ENCODE measurements around the gene ARID3C.

The ARID3C gene, protein sequence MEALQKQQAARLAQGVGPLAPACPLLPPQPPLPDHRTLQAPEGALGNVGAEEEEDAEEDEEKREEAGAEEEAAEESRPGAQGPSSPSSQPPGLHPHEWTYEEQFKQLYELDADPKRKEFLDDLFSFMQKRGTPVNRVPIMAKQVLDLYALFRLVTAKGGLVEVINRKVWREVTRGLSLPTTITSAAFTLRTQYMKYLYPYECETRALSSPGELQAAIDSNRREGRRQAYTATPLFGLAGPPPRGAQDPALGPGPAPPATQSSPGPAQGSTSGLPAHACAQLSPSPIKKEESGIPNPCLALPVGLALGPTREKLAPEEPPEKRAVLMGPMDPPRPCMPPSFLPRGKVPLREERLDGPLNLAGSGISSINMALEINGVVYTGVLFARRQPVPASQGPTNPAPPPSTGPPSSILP

DNA sequence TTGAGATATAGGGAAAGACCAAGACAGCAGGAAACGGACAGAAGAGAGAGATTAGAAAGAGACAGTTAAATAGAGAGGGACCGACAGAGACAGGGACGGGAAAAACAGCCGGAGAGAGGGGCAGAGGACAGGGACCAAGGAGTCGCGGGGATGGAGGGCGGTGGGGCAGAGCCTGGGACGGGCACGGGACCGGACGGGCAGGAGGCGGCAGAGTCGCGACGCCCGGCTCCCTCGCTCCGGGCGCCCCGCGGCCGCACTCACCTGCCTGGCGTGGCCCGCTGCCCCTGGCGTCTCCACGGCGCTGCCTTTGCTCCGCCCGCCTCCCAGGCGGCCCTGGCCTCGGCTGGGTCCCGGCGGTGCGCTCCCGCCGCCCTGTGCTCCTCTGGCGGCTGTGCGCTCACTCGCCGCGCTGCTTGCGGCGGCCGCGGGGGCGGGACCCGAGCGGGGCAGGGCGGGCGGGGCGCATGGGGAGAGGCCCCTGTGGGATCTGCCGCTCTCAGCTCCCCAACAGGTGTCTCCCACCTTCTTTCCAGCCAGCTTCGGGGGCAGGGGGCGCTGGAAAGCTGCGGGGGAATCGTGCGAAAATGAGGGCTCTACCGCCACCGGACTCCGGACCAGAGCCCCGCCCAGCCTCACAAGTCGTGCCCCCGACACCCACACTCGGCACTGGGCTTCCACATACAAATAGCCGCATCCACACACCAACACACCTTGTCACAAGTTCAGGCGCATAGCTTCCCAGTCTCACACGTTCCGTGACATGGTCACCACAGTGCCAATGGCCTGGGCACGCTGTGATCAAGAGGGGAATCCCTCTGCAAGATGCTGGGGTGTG is at the start of gene ARID3C:
TSS of gene ARID3C (minus strand) at position 411 of the 835 bp plus-strand sequence. CDS start 1,052 bp downstream, outside the sequence.
- no peak for DNase-seq

DNA sequence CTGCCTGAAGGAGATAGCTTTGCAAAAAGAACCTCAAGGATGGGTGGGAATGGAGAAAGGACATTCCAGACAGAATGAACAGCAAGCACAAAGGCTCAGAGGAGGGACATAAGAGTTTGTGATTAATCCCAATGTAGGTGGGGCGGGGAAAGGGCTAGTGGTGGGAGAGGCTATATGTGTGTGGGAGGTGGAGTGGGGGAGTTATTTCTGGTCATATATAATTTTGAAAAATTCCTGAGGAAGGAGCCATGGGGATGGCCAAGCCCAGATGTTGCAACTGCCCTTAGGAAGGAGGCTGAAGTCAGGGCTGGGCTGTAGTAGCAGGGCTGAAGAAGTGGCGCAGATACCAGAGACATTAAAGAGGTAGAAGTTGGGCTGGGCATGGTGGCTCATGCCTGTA is 47.0 kb upstream of the ARID3C start:
- DNase-seq = no peak

DNA sequence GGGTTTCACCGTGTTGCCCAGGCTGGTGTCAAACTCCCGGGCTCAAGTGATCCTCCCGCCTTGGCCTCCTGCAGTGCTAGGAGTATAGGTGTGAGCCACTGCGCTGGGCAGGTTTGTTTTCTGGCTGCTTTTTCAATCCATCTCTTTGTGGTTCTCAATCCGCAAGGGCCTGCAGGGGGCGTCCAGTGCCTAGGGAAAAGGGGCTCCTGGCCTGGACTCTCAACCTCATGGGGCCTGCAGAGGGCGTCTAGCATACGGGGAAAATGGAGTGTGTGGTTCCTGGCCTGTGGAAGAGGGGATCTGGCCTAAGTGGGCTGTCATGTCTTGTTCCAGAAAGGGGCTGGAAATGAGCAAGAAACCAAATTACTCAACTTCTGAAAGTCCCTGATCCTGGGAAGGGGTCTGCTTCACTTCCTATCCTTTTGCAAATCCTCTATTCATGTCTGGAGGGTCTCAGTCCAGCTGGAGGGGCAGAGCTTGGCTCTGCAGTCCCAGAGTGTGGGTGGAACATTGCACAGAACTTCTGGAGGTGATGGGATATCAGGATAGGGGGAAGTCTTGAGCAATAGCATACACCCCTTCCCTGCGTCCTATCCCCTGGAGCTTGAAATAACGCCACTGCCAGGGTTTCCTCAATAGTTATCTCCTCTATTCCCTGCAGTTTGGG is 46.3 kb upstream of the ARID3C start:
- peak; percentile 34 for DNase-seq

DNA sequence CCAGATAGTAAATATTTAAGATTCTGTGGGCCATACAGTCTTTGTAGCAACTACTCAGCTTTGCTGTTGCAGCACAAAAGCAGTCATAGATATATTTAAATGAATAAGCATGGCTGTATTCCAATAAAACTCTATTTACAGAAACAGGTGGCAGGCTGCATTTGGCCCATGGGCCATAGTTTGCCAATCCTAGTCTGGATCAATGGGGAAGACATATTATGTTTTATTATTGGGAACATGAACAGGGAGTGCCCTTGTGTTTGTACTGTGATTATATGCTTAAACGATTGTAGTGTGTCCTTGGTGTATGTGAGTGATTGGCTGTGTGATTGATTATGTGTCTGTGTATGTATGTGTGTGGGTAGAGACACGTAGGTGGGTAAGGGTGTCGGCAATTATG is 45.6 kb upstream of the ARID3C start:
- no peak for DNase-seq

DNA sequence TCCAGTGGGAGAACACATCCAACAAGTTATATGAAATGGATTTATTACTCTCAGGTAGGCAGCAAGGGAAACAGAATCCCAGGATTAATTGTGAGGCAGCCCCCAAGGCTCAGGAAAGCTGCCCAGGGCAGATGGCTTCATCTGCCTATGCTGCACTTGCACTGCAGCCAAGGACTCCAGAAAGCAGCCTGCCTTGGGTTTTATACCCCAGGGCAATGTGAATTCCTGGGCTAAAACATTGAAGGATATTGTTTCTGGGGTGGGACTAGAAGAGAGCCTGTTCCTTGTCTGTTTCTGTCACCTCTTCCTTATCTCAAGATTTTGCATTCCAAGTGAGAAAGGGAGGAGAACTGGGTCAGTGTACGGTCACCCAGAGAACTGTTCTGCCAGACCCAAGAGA is 42.4 kb upstream of the ARID3C start:
- DNase-seq = no peak

DNA sequence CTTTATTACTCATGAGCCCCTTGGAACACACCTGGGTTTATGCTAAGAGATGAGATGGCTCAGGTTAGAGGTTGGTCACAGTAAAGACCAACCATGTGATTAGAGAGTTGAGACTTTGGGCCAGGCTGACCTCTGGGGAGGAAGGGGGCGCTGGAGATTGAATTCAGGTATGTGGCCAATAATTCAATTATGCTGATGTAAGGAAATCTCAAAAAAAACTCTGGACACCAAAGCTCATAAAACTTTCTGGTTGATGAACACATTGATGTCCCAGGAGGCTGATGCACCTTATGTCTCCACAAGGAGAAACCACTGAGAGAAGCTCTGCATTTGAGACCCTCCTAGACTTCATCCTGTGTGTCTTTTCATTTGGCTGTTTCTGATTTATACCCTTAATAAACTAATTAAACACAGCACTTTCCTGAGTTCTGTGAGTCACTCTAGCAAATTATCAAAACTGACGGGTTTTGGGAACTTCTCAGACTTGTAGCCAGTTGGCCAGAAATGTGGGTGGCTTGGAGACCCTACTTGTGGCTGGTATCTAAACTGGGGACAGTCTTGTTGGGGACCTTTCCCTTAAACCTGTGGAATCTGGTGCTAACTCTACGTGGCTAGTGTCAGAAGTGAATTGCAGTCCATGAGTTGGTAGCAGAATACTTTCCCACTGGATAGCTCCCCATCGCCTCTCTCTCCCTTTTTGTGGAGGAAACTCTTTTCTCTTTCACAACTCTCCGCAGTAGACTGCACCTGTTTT is 41.1 kb upstream of the ARID3C start:
- DNase-seq = no peak

DNA sequence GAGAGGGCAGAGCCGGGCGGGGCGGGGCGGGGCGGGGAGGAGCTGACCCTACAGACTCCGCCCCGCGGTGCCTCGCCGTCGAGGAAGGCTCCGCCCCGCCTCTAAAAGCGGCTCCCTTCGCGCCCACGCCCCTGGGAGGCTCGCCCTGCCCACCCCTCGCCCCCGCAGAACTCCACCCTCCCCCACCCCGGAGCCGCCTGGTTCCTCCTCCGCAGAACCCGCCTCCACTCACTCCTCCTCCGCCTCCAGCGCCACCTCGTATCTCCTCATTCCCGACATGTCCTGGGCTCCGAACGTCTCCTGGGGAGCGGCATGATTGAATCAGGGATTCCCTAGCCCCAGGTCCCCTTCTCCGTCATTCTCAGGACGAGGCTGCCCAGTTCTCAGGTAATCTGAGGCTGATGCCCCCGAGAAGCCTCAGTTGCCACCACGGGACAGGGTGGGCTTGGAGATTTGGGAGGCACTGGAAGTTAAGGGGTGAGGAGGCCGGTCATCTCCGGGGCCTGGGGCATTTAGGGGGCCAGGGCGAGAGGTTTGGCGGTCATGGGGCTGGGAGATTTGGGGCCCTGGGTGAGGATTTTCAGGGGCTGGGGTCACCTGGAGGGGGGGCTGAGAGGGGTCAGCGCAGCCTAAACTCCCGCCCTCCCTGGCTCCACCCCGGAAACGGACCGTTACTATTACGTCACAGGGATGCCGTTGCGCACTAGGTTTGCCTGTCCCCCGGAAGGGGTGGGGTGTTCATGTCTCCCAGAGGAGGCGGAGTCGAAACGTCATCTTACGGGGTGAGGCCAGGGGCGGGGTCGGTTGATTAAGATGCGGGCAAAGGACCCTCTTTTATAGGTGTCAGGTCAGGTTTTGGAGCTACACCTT is 36.8 kb upstream of the ARID3C start:
- DNase-seq = peak; percentile 50

DNA sequence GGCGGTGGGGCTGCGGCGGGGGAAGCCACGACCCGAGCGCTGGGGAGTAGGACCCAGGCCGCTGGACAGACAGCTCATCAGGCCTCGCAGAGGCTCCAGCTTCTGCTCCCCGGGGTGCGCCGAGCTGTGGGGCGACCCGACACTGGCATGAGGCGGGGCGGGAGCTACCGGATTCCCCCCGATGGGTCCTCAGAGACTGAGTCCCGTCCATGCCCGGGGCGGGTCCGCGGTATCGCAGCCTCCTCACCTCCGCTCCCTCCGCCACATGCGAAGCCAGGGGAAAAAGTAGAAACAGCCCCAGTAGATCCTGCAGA is 36.2 kb upstream of the ARID3C start:
- DNase-seq = no peak

DNA sequence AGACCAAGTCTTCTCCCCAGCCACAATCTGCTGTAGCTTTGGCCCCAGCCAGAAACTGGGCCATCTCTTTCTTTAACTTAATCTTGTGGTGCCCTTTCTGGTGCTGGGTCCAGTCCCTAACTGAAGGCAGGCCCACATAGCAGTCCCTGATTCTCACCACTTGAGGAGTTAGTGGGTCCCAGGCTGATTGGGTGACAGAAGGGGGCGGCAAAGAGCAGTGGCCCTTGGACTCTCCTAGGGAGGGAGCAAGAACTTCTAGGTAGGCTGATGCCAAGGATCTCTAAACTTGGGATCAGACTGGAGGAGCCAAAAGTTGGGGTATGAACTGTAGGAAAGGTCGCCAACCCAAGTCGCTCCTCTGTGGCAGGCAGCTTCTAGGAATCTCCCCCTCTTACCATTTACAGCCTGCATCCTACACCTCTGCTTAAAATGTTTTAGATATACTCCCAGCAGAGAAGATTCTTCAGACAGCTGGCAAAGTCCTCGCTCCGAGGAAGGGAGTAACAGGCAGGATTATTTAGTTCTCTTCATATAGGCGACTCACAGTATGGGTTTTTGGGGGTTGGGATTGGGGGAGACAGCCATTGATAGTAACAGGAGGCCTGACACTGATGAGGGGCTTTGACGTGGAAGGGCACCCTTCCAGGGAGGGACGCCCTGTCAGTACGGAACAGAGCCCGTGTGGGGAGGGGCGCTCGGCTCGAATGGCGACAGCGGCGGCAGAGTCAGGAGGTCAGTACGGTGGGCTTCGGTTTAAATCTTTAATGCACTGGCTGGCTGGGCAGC is 35.6 kb upstream of the ARID3C start:
- no peak for DNase-seq

DNA sequence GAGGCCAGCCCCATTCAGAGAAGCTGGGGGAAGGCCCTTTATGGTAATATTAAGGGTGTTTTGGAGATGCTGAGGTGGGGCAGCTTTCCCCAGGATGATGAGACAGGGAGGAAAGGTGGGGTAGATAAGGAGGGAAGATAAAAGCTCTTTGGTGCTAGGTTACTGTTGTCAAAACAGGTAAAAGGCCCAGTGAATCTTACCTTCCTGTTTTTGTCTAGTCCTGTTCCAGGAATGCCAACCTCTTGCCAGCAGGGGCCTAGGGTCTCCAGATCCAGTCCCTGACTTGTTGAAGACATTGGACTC is 34.4 kb upstream of the ARID3C start:
- no peak for DNase-seq

DNA sequence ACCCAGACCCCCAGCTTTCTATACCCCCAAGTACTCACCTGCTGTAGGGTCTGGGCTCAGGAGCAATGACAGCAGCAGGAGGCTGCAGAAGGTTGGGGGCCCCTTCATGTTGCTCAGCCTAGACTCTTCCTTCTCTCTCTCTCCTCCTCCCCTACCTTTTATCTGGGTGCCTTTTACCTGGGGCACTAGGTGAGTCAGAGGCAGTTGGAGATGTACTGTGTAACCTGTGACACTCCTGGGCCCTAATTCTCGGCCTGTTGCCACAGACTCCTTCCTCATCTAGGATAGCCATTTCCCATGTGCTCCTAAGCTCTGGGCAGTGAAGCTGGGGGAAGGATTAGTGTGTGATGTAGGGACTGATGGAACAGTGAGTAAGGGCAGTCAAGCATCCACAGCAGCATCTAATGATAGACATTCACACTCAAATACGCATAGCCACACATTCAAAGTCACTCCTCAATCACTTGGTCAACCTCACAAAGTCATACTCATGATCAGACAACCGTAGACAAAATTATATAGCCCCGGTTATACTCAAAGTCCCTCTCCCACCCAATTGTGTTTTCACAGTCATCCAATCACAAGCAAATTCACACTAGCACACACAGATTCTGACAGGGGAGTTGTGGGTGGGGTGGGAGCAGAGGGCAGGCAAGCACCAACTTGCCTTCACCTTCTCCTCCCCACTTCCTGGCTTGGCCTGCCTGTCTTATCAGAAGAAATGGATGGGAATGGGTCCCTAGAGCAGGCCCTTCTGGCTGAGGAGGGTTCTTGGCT is 33.8 kb upstream of the ARID3C start, which contains the start of gene CCL27:
TSS of gene CCL27 (minus strand) at position 132 of the 777 bp plus-strand sequence. CDS start at position 108, 24 bp downstream.
- DNase-seq = no peak

DNA sequence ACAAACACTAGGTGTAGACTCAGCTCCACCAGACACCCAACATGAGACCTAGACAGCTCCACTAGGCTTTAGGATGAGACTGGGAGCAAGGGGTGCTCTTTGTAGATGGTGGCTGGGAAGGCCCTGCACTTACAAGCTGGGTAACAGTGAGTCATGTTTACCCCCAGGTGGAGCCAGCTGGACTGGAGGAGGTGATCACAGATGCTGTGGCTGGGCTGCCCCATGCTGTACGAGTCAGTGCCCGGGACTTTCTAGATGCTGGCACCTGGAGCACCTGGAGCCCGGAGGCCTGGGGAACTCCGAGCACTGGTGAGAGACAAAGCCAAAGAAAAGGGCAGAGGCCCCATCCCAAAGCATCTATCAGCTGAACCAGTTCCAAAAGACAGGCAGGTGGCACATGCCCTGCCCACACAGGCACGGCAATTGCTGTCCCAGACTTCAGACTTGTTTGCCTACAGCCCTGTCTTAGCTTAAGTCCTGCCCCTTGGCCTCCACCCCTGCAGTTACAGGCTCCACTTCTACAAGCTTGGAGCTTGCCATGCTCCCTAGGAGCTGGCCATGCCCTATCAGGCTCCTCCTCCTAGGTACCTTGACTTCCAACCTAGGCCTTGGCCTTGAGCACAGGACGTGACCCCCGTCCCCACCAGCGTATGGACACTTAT is 30.9 kb upstream of the ARID3C start:
- no peak for DNase-seq

DNA sequence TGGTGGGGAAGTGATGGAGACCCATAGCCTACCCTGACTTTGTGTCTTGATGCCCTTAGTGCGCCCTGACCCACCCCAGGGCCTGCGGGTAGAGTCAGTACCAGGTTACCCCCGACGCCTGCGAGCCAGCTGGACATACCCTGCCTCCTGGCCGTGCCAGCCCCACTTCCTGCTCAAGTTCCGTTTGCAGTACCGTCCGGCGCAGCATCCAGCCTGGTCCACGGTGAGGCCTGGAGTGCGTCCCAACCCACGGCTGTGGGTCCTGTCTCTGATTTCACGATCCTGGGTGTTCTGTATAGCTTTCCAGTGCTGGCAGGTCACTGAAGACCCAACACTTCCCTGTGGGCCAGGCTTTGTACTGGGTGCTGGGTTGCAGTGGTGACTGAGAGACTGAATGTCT is 29.6 kb upstream of the ARID3C start:
- no peak for DNase-seq

DNA sequence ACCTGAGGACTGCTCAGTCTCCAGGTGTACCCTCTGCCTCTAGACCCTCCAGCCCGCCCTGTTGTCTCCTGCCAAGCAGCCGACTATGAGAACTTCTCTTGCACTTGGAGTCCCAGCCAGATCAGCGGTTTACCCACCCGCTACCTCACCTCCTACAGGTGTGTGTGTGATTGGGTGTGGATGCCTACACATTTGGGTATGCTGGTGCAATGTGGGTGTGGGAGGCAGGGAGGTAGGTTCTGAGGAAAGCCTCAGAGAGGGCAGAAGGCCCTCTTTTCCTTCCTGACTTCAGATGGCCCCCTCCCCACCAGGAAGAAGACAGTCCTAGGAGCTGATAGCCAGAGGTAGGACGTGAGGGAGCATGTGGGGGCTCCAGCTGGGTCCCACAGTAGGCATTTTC is 28.1 kb upstream of the ARID3C start:
- no peak for DNase-seq

DNA sequence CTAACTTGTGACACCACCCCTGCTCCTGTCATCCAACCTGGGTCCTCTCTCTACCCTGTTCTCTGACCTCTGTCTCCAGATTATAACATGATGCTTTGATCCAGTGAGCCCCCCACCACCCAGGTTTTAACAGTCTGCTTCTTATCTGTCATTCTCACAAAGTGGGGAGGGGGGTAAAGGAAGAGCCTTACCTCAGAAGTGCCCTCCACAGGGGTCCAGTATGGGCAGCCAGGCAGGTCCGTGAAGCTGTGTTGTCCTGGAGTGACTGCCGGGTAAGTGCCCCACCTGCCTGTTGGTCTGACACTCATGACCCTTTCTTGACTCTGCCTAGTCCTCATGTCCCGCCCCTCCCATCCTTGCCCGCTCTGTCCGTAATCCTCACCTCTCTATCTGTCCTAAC is 26.5 kb upstream of the ARID3C start:
- DNase-seq = no peak

DNA sequence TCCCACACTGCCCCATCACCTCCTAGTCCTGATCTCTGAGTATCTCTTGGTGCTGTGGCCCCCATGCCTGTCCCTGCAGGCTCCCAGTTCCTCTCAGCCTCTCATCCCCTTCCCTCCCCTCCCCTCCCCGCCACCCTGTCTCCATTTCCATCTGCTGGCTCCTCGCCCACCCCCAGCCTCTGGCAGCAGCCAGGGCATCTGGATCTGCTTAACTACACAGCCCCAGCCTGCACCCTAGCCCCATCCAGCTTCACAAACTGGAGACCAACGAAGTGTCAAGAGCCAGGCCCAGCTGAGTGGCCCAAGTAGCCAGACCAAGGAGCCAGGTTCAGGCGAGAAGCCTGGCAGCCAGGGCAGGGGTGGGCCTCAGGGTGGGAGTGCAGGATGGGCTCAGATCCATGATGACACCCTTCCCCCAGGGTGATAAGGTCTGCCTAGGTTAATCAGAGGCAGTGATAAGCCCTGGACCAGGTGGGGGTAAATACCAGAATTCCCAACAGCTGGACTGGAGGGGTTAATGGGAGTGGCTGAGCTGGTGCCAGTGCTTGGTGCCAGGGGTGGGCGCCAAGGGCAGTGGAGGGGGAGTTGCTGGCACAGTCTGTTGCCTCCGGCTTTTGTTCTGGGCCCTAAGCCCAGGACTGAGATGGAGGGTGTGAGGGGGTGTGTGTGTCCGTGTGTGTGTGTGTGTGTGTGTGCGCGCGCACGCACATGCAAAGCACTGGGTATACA is 25.6 kb upstream of the ARID3C start:
- DNase-seq = no peak

DNA sequence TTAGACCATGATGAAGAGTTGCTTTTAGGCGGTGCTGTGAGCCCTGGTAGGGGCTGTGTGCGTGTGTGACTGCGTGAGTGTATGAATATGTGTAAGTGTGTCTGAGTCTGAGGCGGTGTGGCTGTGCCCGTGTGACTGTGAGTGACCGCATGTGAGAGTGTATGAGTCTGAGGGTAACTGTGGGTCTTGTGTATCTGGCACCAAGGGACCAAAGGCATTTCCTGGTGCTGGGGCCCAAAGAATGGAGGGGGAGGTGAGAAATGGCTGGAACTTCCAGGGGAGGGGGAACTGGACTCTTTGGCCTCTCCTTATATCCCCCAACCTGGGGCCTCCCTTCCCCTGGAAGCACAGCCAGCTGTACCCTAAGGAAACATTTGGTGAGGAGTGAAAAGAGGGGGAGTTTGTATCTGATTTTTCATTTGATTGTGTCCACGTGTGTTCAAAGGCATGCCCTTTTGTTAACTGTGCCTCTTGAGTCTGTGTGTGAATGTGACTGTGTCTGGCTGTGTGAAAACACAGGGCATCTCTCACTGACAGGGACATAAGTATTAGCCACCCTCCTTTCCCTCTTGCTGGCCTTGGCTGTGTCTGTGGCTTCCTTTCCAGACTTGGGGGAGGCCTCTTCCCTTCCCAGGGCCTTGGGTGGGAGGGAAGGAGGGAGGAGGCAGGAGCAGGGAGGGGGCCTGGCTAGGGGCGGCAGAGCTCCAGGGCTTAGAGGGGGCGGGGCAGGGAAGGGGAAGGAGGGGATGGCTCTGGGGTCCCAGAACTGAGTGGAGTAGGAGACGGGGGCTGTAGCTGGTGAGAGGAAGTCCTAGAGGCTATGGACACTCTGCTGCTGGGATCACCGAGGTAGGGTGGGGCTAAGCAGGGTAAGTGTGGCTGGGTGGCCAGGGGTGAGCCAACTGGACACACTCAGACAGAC is 24.5 kb upstream of the ARID3C start:
- no peak for DNase-seq

DNA sequence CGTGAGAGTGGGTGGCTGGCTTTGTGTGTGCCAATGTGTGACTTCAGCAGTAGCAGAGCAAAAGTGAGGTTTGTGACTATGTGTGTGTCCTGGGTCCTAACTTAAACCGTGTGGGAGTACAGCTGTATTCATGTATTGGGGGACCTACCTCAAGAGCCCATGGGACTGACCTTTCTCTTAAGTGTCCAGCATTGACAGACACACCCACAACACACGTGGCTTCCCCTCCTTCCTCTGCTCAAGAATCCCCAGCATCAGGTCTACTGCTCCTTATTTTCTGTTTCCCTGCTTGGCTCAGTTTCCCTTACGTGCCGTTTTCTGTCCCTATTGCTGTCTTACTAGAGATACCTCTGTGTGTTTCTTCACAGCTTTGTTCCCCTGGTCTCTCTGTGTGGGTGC is 23.7 kb upstream of the ARID3C start:
- DNase-seq = no peak

All from SHP77 treated with DMSO at 0.1 percent for 48 hours (cell line).